HepG2 (cell line): ENCODE data around the gene KCNK17. TPM values are rescaled to one million over a fixed set of nuclear protein-coding genes. Genes with fewer than 3 reads are reported as not detected.

Experiments
- ARID2 ChIP-seq: sonication (generic); formaldehyde crosslinking; IDR thresholded peaks from 2 replicates; pipeline ENCODE4 v1.8.1; 2022; ENCODE audit warnings: mild to moderate bottlenecking, missing genetic modification reagents, borderline replicate concordance
- GATAD1 ChIP-seq: IDR thresholded peaks from 2 replicates; pipeline ENCODE4 v1.6.1; 2016; ENCODE audit warnings: missing genetic modification reagents, missing compliant biosample characterization
- LRRFIP1 ChIP-seq: sonication (generic); formaldehyde crosslinking; conservative IDR thresholded peaks from 2 replicates; pipeline ENCODE4 v1.4.0; 2020; ENCODE audit warnings: missing genetic modification reagents
- NFE2L1 ChIP-seq: sonication (generic); formaldehyde crosslinking; IDR thresholded peaks from 2 replicates; pipeline ENCODE4 v1.4.0; 2020; ENCODE audit warnings: missing genetic modification reagents, mild to moderate bottlenecking, borderline replicate concordance
- NFKBIZ ChIP-seq: IDR thresholded peaks from 2 replicates; pipeline ENCODE4 v1.6.1; 2018; ENCODE audit warnings: missing genetic modification reagents, missing compliant biosample characterization
- SATB2 ChIP-seq: sonication (generic); formaldehyde crosslinking; IDR thresholded peaks from 2 replicates; pipeline ENCODE4 v1.5.0; 2020; ENCODE audit warnings: missing genetic modification reagents
- SPEN ChIP-seq: sonication (generic); formaldehyde crosslinking; IDR thresholded peaks from 2 replicates; pipeline ENCODE4 v1.5.1; 2020; ENCODE audit warnings: low read depth, mild to moderate bottlenecking, missing genetic modification reagents
- SRF ChIP-seq: IDR thresholded peaks from 2 replicates; pipeline ENCODE4 v1.6.1; 2011; ENCODE audit warnings: mild to moderate bottlenecking, low read depth, low read length, moderate library complexity
- TCF12 ChIP-seq, 2 experiments: fragments of 450-650 bp in 1 of 2; sonication (generic) in 1 of 2; formaldehyde crosslinking in 1 of 2; IDR thresholded peaks; 2 replicates each; pipeline versions ENCODE4 v1.6.1 to v1.8.0; 2017 to 2022; ENCODE audit warnings: antibody characterized with exemption in 1 of 2, mild to moderate bottlenecking in 1 of 2, missing genetic modification reagents in 1 of 2, moderate library complexity in 1 of 2
- ZKSCAN1 ChIP-seq: fragments of 150-350 bp; IDR thresholded peaks from 2 replicates; pipeline ENCODE4 v1.6.1; 2014; ENCODE audit warnings: low read length
- ZNF251 ChIP-seq: sonication (generic); formaldehyde crosslinking; IDR thresholded peaks from 2 replicates; pipeline ENCODE4 v1.9.0; 2021; ENCODE audit warnings: mild to moderate bottlenecking, missing genetic modification reagents
- ZNF3 ChIP-seq: IDR thresholded peaks from 2 replicates; pipeline ENCODE4 v1.7.0; 2017; ENCODE audit warnings: inconsistent platforms
- ZNF558 ChIP-seq: sonication (generic); formaldehyde crosslinking; IDR thresholded peaks from 2 replicates; pipeline ENCODE4 v1.9.0; 2022; ENCODE audit warnings: mild to moderate bottlenecking, missing genetic modification reagents, borderline replicate concordance
- ZNF747 ChIP-seq: sonication (generic); formaldehyde crosslinking; IDR thresholded peaks from 2 replicates; pipeline ENCODE4 v1.8.1; 2023; ENCODE audit warnings: missing genetic modification reagents, mild to moderate bottlenecking, borderline replicate concordance
- polyA plus RNA-seq, 8 experiments: library from polyadenylated mRNA; depleted of rRNA in 3 of 8; stranded (reverse) in 7 of 8; unstranded in 1 of 8; fragments of >200 nt; fragmentation: Illumina TruSeq in 4 of 8; extraction: Trizol in 4 of 8; gene quantifications; 2 replicates each; pipeline versions ENCODE4 v1.2.1 to v1.2.3, GENCODE V29; 2011 to 2016; ENCODE audit warnings: low read depth in 4 of 8, missing spikeins in 1 of 8, mixed read lengths in 1 of 8; ENCODE audit not compliant: insufficient read depth in 1 of 8
- total RNA-seq, 5 experiments: library from RNA; depleted of rRNA; stranded (reverse); fragments of >200 nt; fragmentation: Illumina TruSeq; extraction: Trizol; gene quantifications; 2 replicates each; pipeline ENCODE4 v1.2.3, GENCODE V29; 2016; ENCODE audit warnings: low read depth in 1 of 5
- TF ChIP-seq, protein P1 (sequence below): sonication (generic); formaldehyde crosslinking; IDR thresholded peaks from 2 replicates; pipeline ENCODE4 v1.4.0; 2020; ENCODE audit warnings: missing genetic modification reagents
- TF ChIP-seq, protein P2 (sequence below): sonication (generic); formaldehyde crosslinking; IDR thresholded peaks from 2 replicates; pipeline ENCODE4 v1.8.1; 2022; ENCODE audit warnings: mild to moderate bottlenecking, missing genetic modification reagents
- TF ChIP-seq, protein P3 (sequence below): sonication (generic); formaldehyde crosslinking; IDR thresholded peaks from one replicate; pipeline ENCODE4 v1.5.1; 2020; ENCODE audit warnings: mild to moderate bottlenecking, missing genetic modification reagents; ENCODE audit errors: not compliant biosample characterization

The KCNK17 gene
- total and polyA plus RNA-seq, 2 of the 13 experiments (the other 11 are each of a cell fraction or from before 2014, with no cell fraction given), result not detected

DNA sequence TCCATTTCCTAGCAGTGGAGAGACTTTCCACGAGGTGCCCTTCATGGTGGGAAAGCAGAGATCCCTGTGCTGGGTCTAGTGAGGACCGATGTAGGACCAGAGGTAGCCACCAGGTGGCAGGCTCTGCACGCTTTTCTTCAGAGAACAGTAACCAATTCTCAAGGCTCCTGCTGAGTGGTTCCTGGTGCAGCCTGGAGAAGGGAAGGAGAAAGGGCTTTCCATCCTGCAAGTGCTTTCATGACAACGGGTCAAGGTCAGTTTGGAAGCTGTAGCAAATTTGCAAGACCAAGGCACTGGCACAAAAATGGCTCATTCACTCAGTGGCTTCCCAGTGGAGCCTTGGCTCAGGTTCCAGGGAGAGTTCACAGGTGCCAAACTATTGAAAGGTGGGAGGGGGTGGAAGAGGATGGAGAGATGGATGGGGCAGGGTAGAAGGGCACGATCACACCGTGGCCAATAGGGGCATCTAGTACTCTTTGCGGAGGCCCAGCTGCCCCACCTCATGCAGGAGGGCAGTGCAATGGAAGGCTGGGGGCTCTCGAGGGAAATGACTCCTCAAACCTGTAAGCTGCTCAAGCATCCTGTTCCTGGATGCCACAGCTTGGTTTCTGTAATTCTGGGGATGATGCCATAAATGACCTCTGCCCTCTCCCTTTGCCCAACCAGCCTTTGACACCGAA, 33.8 kb upstream of the KCNK17 start (continued):
- TF ChIP-seq ZNF558 (CRISPR knock-in tag) (no peak), TCF12 (IDR thresholded peaks at IDR 0.05) (no peak), TCF12 (CRISPR knock-in tag; IDR thresholded peaks at IDR 0.05) (no peak), SATB2 (CRISPR knock-in tag) (no peak), ZNF251 (no peak), ZNF747 (CRISPR knock-in tag) (no peak), ZKSCAN1 (no peak), NFKBIZ (CRISPR knock-in tag) (no peak), ARID2 (CRISPR knock-in tag) (no peak), SRF (no peak), GATAD1 (CRISPR knock-in tag) (no peak), LRRFIP1 (CRISPR knock-in tag) (no peak), ZNF3 (CRISPR knock-in tag) (no peak), NFE2L1 (CRISPR knock-in tag) (no peak), SPEN (CRISPR knock-in tag) (no peak)
- TF ChIP-seq, protein P1, sequence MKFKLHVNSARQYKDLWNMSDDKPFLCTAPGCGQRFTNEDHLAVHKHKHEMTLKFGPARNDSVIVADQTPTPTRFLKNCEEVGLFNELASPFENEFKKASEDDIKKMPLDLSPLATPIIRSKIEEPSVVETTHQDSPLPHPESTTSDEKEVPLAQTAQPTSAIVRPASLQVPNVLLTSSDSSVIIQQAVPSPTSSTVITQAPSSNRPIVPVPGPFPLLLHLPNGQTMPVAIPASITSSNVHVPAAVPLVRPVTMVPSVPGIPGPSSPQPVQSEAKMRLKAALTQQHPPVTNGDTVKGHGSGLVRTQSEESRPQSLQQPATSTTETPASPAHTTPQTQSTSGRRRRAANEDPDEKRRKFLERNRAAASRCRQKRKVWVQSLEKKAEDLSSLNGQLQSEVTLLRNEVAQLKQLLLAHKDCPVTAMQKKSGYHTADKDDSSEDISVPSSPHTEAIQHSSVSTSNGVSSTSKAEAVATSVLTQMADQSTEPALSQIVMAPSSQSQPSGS (CRISPR knock-in tag), result no peak
- TF ChIP-seq, protein P2, sequence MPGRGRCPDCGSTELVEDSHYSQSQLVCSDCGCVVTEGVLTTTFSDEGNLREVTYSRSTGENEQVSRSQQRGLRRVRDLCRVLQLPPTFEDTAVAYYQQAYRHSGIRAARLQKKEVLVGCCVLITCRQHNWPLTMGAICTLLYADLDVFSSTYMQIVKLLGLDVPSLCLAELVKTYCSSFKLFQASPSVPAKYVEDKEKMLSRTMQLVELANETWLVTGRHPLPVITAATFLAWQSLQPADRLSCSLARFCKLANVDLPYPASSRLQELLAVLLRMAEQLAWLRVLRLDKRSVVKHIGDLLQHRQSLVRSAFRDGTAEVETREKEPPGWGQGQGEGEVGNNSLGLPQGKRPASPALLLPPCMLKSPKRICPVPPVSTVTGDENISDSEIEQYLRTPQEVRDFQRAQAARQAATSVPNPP, result no peak
- TF ChIP-seq, protein P3, sequence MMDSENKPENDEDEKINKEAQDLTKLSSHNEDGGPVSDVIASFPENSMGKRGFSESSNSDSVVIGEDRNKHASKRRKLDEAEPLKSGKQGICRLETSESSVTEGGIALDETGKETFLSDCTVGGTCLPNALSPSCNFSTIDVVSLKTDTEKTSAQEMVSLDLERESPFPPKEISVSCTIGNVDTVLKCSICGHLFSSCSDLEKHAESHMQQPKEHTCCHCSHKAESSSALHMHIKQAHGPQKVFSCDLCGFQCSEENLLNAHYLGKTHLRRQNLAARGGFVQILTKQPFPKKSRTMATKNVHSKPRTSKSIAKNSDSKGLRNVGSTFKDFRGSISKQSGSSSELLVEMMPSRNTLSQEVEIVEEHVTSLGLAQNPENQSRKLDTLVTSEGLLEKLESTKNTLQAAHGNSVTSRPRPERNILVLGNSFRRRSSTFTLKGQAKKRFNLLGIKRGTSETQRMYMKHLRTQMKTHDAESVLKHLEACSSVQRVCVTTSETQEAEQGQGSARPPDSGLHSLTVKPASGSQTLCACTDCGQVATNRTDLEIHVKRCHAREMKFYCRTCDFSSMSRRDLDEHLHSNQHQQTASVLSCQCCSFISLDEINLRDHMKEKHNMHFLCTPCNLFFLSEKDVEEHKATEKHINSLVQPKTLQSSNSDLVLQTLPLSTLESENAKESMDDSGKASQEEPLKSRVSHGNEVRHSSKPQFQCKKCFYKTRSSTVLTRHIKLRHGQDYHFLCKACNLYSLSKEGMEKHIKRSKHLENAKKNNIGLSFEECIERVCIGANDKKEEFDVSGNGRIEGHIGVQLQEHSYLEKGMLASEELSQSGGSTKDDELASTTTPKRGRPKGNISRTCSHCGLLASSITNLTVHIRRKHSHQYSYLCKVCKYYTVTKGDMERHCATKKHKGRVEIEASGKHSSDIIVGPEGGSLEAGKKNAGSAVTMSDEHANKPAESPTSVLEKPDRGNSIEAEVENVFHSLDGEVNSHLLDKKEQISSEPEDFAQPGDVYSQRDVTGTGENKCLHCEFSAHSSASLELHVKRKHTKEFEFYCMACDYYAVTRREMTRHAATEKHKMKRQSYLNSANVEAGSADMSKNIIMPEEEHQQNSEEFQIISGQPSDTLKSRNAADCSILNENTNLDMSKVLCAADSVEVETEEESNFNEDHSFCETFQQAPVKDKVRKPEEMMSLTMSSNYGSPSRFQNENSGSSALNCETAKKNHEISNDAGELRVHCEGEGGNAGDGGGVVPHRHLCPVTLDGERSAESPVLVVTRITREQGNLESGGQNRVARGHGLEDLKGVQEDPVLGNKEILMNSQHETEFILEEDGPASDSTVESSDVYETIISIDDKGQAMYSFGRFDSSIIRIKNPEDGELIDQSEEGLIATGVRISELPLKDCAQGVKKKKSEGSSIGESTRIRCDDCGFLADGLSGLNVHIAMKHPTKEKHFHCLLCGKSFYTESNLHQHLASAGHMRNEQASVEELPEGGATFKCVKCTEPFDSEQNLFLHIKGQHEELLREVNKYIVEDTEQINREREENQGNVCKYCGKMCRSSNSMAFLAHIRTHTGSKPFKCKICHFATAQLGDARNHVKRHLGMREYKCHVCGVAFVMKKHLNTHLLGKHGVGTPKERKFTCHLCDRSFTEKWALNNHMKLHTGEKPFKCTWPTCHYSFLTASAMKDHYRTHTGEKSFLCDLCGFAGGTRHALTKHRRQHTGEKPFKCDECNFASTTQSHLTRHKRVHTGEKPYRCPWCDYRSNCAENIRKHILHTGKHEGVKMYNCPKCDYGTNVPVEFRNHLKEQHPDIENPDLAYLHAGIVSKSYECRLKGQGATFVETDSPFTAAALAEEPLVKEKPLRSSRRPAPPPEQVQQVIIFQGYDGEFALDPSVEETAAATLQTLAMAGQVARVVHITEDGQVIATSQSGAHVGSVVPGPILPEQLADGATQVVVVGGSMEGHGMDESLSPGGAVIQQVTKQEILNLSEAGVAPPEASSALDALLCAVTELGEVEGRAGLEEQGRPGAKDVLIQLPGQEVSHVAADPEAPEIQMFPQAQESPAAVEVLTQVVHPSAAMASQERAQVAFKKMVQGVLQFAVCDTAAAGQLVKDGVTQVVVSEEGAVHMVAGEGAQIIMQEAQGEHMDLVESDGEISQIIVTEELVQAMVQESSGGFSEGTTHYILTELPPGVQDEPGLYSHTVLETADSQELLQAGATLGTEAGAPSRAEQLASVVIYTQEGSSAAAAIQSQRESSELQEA, result no peak
